Measurements from ENCODE around the gene AKR1D1.

GRCh38 chr7:138086563-138087270 lies 10.5 kb downstream of the AKR1D1 start:
- TF ChIP-seq POLR2A (IDR thresholded peaks at IDR 0.05; ENCODE audit: low read depth) (no peak), CTCF (IDR thresholded peaks at IDR 0.05) (no peak), POLR2AphosphoS5 (IDR thresholded peaks at IDR 0.05) (no peak), EP300 (IDR thresholded peaks at IDR 0.05) (no peak)

Data from esophagus muscularis mucosa (tissue), 4 donors.